Gastroesophageal sphincter (tissue), 3 donors: ENCODE data around the gene SGMS1.

Experiments
- EP300 ChIP-seq: sonication (generic); formaldehyde crosslinking; IDR thresholded peaks from one replicate; pipeline ENCODE4 v1.6.1; 2017; ENCODE audit warnings: antibody characterized with exemption, mild to moderate bottlenecking
- POLR2A ChIP-seq, 2 donors: fragments of 450-650 bp; IDR thresholded peaks; one replicate each; pipeline ENCODE4 v1.6.1; 2017; ENCODE audit warnings: antibody characterized with exemption in 2 of 2, mild to moderate bottlenecking in 2 of 2, moderate library complexity in 1 of 2
- POLR2AphosphoS5 ChIP-seq: sonication (generic); formaldehyde crosslinking; IDR thresholded peaks from one replicate; pipeline ENCODE4 v1.6.1; 2017; ENCODE audit warnings: antibody characterized with exemption
- TF ChIP-seq, protein P1 (sequence below), 4 experiments: fragments of 200-600 bp in 2 of 4; fragments of 450-650 bp in 2 of 4; sonication (generic) in 1 of 4; IDR thresholded peaks; one replicate each; pipeline ENCODE4 v1.5.1; 2017 to 2019; ENCODE audit warnings: antibody characterized with exemption in 4 of 4, mild to moderate bottlenecking in 2 of 4, moderate library complexity in 2 of 4

DNA sequence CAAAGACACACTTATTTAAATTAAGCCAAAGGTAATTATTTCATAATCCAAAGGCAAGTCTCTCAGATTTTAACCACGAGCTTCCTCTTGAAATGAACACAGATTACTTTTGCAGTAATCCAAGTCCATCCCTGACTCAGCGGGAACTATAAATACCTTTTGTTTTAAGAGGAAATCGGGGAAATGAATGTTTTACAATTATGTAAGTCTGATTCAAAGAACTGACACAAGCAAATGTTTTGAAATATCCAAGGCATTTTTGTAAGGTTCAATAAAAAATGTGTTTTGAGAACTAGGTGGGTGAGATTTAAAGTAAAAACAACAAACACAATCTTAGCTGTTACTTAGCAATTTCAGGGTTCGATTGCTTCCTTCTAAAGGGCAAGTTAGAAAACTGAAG lies 192.6 kb downstream of the SGMS1 start:
- TF ChIP-seq, protein P1, sequence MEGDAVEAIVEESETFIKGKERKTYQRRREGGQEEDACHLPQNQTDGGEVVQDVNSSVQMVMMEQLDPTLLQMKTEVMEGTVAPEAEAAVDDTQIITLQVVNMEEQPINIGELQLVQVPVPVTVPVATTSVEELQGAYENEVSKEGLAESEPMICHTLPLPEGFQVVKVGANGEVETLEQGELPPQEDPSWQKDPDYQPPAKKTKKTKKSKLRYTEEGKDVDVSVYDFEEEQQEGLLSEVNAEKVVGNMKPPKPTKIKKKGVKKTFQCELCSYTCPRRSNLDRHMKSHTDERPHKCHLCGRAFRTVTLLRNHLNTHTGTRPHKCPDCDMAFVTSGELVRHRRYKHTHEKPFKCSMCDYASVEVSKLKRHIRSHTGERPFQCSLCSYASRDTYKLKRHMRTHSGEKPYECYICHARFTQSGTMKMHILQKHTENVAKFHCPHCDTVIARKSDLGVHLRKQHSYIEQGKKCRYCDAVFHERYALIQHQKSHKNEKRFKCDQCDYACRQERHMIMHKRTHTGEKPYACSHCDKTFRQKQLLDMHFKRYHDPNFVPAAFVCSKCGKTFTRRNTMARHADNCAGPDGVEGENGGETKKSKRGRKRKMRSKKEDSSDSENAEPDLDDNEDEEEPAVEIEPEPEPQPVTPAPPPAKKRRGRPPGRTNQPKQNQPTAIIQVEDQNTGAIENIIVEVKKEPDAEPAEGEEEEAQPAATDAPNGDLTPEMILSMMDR (IDR thresholded peaks at IDR 0.05): no peak
- no peak for TF ChIP-seq POLR2AphosphoS5
- TF ChIP-seq POLR2A (IDR thresholded peaks at IDR 0.05): no peak
- no peak for TF ChIP-seq EP300
